SK-N-MC (cell line): Measurements from ENCODE around the gene DOLK.

Source experiments
- DNase-seq: peaks from one replicate; pipeline ENCODE4 v3.0.0-alpha.2; 2011; ENCODE audit warnings: low read depth, low spot score
- H3K27ac ChIP-seq: fragments of 200-600 bp; sonication (generic); 2 replicates; pipeline ENCODE4 v1.5.1; 2016; ENCODE audit warnings: mixed run types
- H3K36me3 ChIP-seq: fragments of 200-600 bp; sonication (generic); 2 replicates; pipeline ENCODE4 v1.6.1; 2017; ENCODE audit warnings: antibody characterized with exemption, low read length, mixed read lengths; ENCODE audit not compliant: insufficient read depth
- H3K4me3 ChIP-seq: fragments of 200-600 bp; sonication (generic); 2 replicates; pipeline ENCODE4 v1.5.1; 2016
- H3K9ac ChIP-seq: fragments of 200-600 bp; sonication (generic); 2 replicates; pipeline ENCODE4 v1.8.0; 2017; ENCODE audit warnings: mixed run types, mixed read lengths; ENCODE audit not compliant: insufficient read length
- H3K9me3 ChIP-seq: fragments of 200-600 bp; sonication (generic); 2 replicates; pipeline ENCODE4 v1.6.1; 2017; ENCODE audit warnings: low read depth, mild to moderate bottlenecking, antibody characterized with exemption, low read length, moderate library complexity, mixed read lengths
- EZH2 ChIP-seq: fragments of 200-600 bp; sonication (generic); IDR thresholded peaks from one replicate; pipeline ENCODE4 v1.6.1; 2017; ENCODE audit warnings: antibody characterized with exemption
- FOXP2 ChIP-seq: optimal IDR thresholded peaks from 2 replicates; pipeline ENCODE3; 2011; ENCODE audit warnings: mild to moderate bottlenecking, moderate library complexity; ENCODE audit not compliant: insufficient read depth; ENCODE audit errors: extremely low read length, control extremely low read depth
- POLR2AphosphoS5 ChIP-seq: IDR thresholded peaks from 2 replicates; pipeline ENCODE4 v1.6.1; 2012; ENCODE audit warnings: mild to moderate bottlenecking, low read depth, low read length, borderline replicate concordance

DOLK gene

GRCh38 chr9:128940271-128940921 lies 7.0 kb downstream of the DOLK start:
- no peaks in the 10 kb centered on the region for H3K36me3 ChIP-seq
- no peaks in the 10 kb centered on the region for H3K9me3 ChIP-seq
- H3K4me3 ChIP-seq: no peak overlapping the region
- no peak overlapping the region for H3K9ac ChIP-seq
- no peak overlapping the region for H3K27ac ChIP-seq
- no peak for DNase-seq
- TF ChIP-seq EZH2 (no peak), FOXP2 (no peak), POLR2AphosphoS5 (no peak)

GRCh38 chr9:128937310-128938165 lies 9.9 kb downstream of the DOLK start:
- H3K27ac ChIP-seq: no peak overlapping the region
- TF ChIP-seq EZH2 (no peak), POLR2AphosphoS5 (no peak), FOXP2 (no peak)
- no peak overlapping the region for H3K4me3 ChIP-seq
- H3K9me3 ChIP-seq: no peaks in the 10 kb centered on the region
- H3K36me3 ChIP-seq: no peaks in the 10 kb centered on the region
- H3K9ac ChIP-seq: no peak overlapping the region
- no peak for DNase-seq

GRCh38 chr9:128936171-128936865 lies 11.1 kb downstream of the DOLK start:
- no peak overlapping the region for H3K4me3 ChIP-seq
- no peak for TF ChIP-seq EZH2
- TF ChIP-seq FOXP2: no peak
- TF ChIP-seq POLR2AphosphoS5: no peak
- DNase-seq: no peak
- no peaks in the 10 kb centered on the region for H3K9me3 ChIP-seq
- H3K9ac ChIP-seq: no peak overlapping the region
- H3K36me3 ChIP-seq: no peaks in the 10 kb centered on the region
- H3K27ac ChIP-seq: no peak overlapping the region

- no peak overlapping the region for H3K9ac ChIP-seq
- no peak overlapping the region for H3K27ac ChIP-seq
- TF ChIP-seq FOXP2 (no peak), POLR2AphosphoS5 (no peak), EZH2 (no peak)
- H3K4me3 ChIP-seq: no peak overlapping the region
- no peaks in the 10 kb centered on the region for H3K9me3 ChIP-seq
- no peak for DNase-seq
- H3K36me3 ChIP-seq: no peaks in the 10 kb centered on the region
Measured at GRCh38 chr9:128933731-128934130, 13.7 kb downstream of the DOLK start.

- H3K9ac ChIP-seq: no peak overlapping the region
- no peaks in the 10 kb centered on the region for H3K9me3 ChIP-seq
- H3K36me3 ChIP-seq: no peaks in the 10 kb centered on the region
- H3K4me3 ChIP-seq: no peak overlapping the region
- no peak for DNase-seq
- no peak overlapping the region for H3K27ac ChIP-seq
- TF ChIP-seq POLR2AphosphoS5 (no peak), EZH2 (no peak), FOXP2 (no peak)
Measured at GRCh38 chr9:128929560-128929959, 17.8 kb downstream of the DOLK start.

GRCh38 chr9:128928624-128929023 lies 18.8 kb downstream of the DOLK start:
- H3K27ac ChIP-seq: no peak overlapping the region
- no peak overlapping the region for H3K4me3 ChIP-seq
- no peaks in the 10 kb centered on the region for H3K9me3 ChIP-seq
- H3K9ac ChIP-seq: no peak overlapping the region
- TF ChIP-seq EZH2 (no peak), POLR2AphosphoS5 (no peak), FOXP2 (no peak)
- H3K36me3 ChIP-seq: no peaks in the 10 kb centered on the region
- DNase-seq: no peak

- Histone ChIP-seq H3K36me3 (no peaks in the 10 kb centered on the region), H3K9me3 (no peaks in the 10 kb centered on the region), H3K27ac (no peak overlapping the region), H3K9ac (no peak overlapping the region), H3K4me3 (no peak overlapping the region)
- DNase-seq: no peak
- no peak for TF ChIP-seq EZH2
- no peak for TF ChIP-seq POLR2AphosphoS5
- no peak for TF ChIP-seq FOXP2
Measured at GRCh38 chr9:128927731-128928411, 19.5 kb downstream of the DOLK start.

- DNase-seq: no peak
- no peak for TF ChIP-seq POLR2AphosphoS5
- no peak for TF ChIP-seq EZH2
- TF ChIP-seq FOXP2: no peak
Measured at GRCh38 chr9:128923493-128923883, 23.9 kb downstream of the DOLK start.

More at GRCh38 chr9:128923493-128923883, 23.9 kb downstream of the DOLK start:
- Histone ChIP-seq H3K9ac (no peak overlapping the region), H3K27ac (no peak overlapping the region), H3K4me3 (no peak overlapping the region), H3K36me3 (no peaks in the 10 kb centered on the region), H3K9me3 (no peaks in the 10 kb centered on the region)
